OCI-LY7 (cell line): ENCODE results near the gene ARHGAP19. TPM values are rescaled to one million over a fixed set of nuclear protein-coding genes. Genes with fewer than 3 reads are reported as not detected.

ENCODE experiments used
- BruUV-seq: library from RNA; stranded (reverse); fragments of 400-500 nt; replicated peaks from 2 replicates; lab custom pipeline; 2021; lab: Mats Ljungman, UMichigan
- CTCF ChIA-PET: fragments of 300-600 bp; sonication (Branson Sonifier 250); formaldehyde crosslinking; loops from one replicate; lab custom pipeline; 2022; ENCODE audit warnings: antibody characterized with exemption; ENCODE audit not compliant: unreplicated experiment; lab: Charles Lee
- POLR2A ChIA-PET: fragments of 300-600 bp; sonication (Branson Sonifier 250); formaldehyde crosslinking; loops from one replicate; lab custom pipeline; 2022; ENCODE audit warnings: antibody characterized with exemption; lab: Charles Lee
- DNase-seq: peaks from one replicate; pipeline ENCODE4 v3.0.0-alpha.2; 2015; ENCODE audit warnings: low spot score
- H2AFZ ChIP-seq: fragments of 200-600 bp; sonication (generic), shearing (Covaris generic); 2 replicates; pipeline ENCODE4 v1.6.1; 2014; ENCODE audit warnings: mild to moderate bottlenecking, antibody characterized with exemption, low read length, moderate library complexity
- H3K27ac ChIP-seq: fragments of 200-600 bp; sonication (generic); 2 replicates; pipeline ENCODE4 v1.5.1; 2014; ENCODE audit warnings: mixed run types, low read depth, mild to moderate bottlenecking, moderate library complexity, low read length, inconsistent platforms; ENCODE audit not compliant: poor library complexity, severe bottlenecking
- H3K36me3 ChIP-seq: fragments of 200-600 bp; sonication (generic); 2 replicates; pipeline ENCODE4 v1.6.1; 2014; ENCODE audit warnings: mild to moderate bottlenecking, antibody characterized with exemption, low read length, moderate library complexity, mixed read lengths; ENCODE audit not compliant: insufficient read depth
- H3K4me1 ChIP-seq: fragments of 200-600 bp; sonication (generic); 2 replicates; pipeline ENCODE4 v1.5.1; 2014; ENCODE audit warnings: mild to moderate bottlenecking, low read length; ENCODE audit not compliant: insufficient read depth, poor library complexity, severe bottlenecking
- H3K4me2 ChIP-seq: fragments of 200-600 bp; sonication (generic); 2 replicates; pipeline ENCODE4 v1.6.1; 2014; ENCODE audit warnings: mild to moderate bottlenecking, low read length
- H3K4me3 ChIP-seq: fragments of 200-600 bp; sonication (generic); 2 replicates; pipeline ENCODE4 v1.5.1; 2014; ENCODE audit warnings: mild to moderate bottlenecking, low read depth, low read length; ENCODE audit not compliant: poor library complexity, severe bottlenecking
- H3K79me2 ChIP-seq: fragments of 200-600 bp; sonication (generic); 2 replicates; pipeline ENCODE4 v1.6.1; 2016; ENCODE audit warnings: low read depth, mild to moderate bottlenecking, low read length, moderate library complexity, mixed read lengths; ENCODE audit not compliant: insufficient read depth
- H3K9me2 ChIP-seq: fragments of 200-600 bp; sonication (generic); 2 replicates; pipeline ENCODE4 v1.6.1; 2016; ENCODE audit warnings: mild to moderate bottlenecking, low read length, mixed read lengths; ENCODE audit not compliant: insufficient read depth
- H3K9me3 ChIP-seq: fragments of 200-600 bp; sonication (generic); 2 replicates; pipeline ENCODE4 v1.6.1; 2014; ENCODE audit warnings: mild to moderate bottlenecking, mixed run types, low read length, mixed read lengths
- H4K20me1 ChIP-seq: fragments of 200-600 bp; sonication (generic); 2 replicates; pipeline ENCODE4 v1.6.1; 2014; ENCODE audit warnings: mild to moderate bottlenecking, antibody characterized with exemption, low read length, moderate library complexity, mixed read lengths; ENCODE audit not compliant: insufficient read depth
- CTCF ChIP-seq: fragments of 200-600 bp; sonication (generic); conservative IDR thresholded peaks from 2 replicates; pipeline ENCODE4 v1.5.1; 2014; ENCODE audit warnings: mild to moderate bottlenecking, antibody characterized with exemption, low read length, moderate library complexity, mixed read lengths
- EZH2phosphoT487 ChIP-seq: fragments of 200-600 bp; sonication (generic); IDR thresholded peaks from 2 replicates; pipeline ENCODE4 v1.6.1; 2018; ENCODE audit warnings: low read depth, borderline replicate concordance, mild to moderate bottlenecking, mixed run types, antibody characterized with exemption, low read length, moderate library complexity, mixed read lengths
- intact Hi-C: fragments of 100-400 bp; cut with micrococcal nuclease; formaldehyde crosslinking; loops from one replicate; pipeline ENCODE4 v1.10.0; 2022; ENCODE audit not compliant: unreplicated experiment
- total RNA-seq, 2 experiments: library from RNA; depleted of rRNA in 1 of 2; stranded (reverse); fragments of >200 nt in 1 of 2; shearing (Covaris generic) in 1 of 2; gene quantifications; 2 replicates each; pipeline ENCODE4 v1.2.3, GENCODE V29; 2014 to 2022

ARHGAP19 gene
- total RNA-seq, 2 experiments from 2014 or later, result 34.1 to 60.5 TPM

DNA sequence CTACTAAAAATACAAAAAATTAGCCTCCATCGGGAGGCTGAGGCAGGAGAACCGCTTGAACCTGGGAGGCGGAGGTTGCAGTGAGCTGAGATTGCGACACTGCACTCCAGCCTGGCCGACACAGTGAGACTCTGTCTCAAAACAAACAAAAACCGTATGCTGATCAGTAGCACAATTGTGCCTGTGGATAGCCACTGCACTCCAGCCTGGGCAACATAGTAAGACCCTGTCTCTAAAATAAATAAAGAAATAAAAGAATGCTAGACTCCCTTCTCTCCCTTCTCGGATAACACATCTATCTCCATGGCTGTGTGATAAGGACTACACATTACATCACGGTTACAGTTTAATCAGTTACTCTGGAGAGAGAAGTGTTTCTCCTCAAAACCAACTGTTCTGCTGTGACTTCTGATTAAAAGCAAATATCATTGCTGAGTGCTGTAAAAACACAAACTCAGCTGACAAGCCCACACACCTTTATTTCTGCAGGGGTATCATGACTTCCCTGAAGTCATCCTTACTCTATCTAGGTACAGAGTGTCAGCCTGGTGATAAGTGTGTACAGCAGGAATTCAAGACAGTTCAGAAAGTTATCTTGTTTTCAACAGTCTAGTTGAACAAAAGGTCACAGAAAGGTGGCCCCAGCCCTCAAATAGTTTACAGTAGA lies 5.3 kb upstream of the ARHGAP19 start:
- Histone ChIP-seq H3K79me2 (no peaks in the 10 kb centered on the region), H3K9me2 (no peaks in the 10 kb centered on the region), H3K9me3 (no peaks in the 10 kb centered on the region), H3K4me3 (no peak overlapping the region), H3K4me1 (peaks cover 11% of the 10 kb centered on the region), H2AFZ (no peak overlapping the region), H3K36me3 (no peaks in the 10 kb centered on the region), H4K20me1 (no peaks in the 10 kb centered on the region), H3K4me2 (no peak overlapping the region), H3K27ac (no peak overlapping the region)
- BruUV-seq, result no TSS peak
- ChIA-PET CTCF (no interaction called here), POLR2A (interaction anchor here (0.7 to 1.4 kb wide), 2 partner anchors 9 to 12 kb away, joined by 3 to 4 read pairs; no protein-coding TSS in a partner anchor)
- intact Hi-C loops, result no loop called here
- no peak for DNase-seq
- TF ChIP-seq EZH2phosphoT487 (no peak), CTCF (no peak)

DNA sequence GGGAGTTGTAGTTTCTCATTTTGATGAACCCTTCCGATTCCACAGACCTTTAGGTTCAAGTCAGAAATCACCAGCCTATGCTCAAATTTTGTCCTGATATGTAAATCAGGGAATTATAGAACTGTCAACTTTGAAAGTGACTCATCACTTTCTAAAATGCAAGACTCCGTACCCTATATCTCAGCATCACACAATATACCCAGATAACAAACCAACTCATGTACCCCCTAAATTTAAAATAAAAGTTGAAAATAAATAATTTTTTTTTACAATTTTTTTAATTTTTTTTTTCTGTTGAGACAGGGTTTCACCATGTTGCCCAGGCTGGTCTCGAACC lies 393 bp upstream of the ARHGAP19 start:
- Histone ChIP-seq H3K79me2 (peaks cover 40% of the 10 kb centered on the region), H3K9me3 (no peaks in the 10 kb centered on the region), H3K27ac (no peak overlapping the region), H3K36me3 (peaks cover 21% of the 10 kb centered on the region), H2AFZ (peak overlapping the region; percentile 17; the same call in 1 of the 2 replicates), H3K9me2 (no peaks in the 10 kb centered on the region), H4K20me1 (no peaks in the 10 kb centered on the region), H3K4me1 (peaks cover 26% of the 10 kb centered on the region), H3K4me3 (peak overlapping the region; percentile 13), H3K4me2 (peak overlapping the region; percentile 55; the same call in 1 of the 2 replicates)
- no peak for DNase-seq
- CTCF ChIA-PET, result no interaction called here
- intact Hi-C loops, result loop anchor here (1.0 kb wide), 1 partner anchor 26 kb away; the partner anchor contains the start of gene FRAT1
- POLR2A ChIA-PET, result interaction anchor here (0.7 to 1.4 kb wide), 3 partner anchors 24 to 1623 kb away, joined by 3 to 9 read pairs (median 4); partner anchors contain the start of gene FRAT1
- no TSS peak for BruUV-seq
- TF ChIP-seq EZH2phosphoT487 (no peak), CTCF (no peak)
